Measurements from ENCODE around the gene PIK3C3. TPM values are rescaled to one million over a fixed set of nuclear protein-coding genes. Genes with fewer than 3 reads are reported as not detected.

PIK3C3 gene
- total RNA-seq, 2 experiments from 2014 or later, result 8.3 to 22.3 TPM

- H3K79me2 ChIP-seq (ENCODE audit: insufficient read depth, low read depth, low read length), result no peaks in the 10 kb centered on the region
- H3K27ac ChIP-seq (ENCODE audit: low read depth, low read length, poor library complexity, severe bottlenecking), result no peak overlapping the region
- H3K4me3 ChIP-seq (ENCODE audit: low read depth, low read length, poor library complexity, severe bottlenecking), result no peak overlapping the region
- CTCF ChIA-PET (ENCODE audit: unreplicated experiment), result no interaction called here
- no peak overlapping the region for H3K4me2 ChIP-seq (ENCODE audit: low read length)
- DNase-seq (ENCODE audit: low spot score), result no peak
- H2AFZ ChIP-seq (ENCODE audit: low read length), result no peak overlapping the region
- no peaks in the 10 kb centered on the region for H4K20me1 ChIP-seq (ENCODE audit: insufficient read depth, low read length)
- POLR2A ChIA-PET, result no interaction called here
- no peaks in the 10 kb centered on the region for H3K4me1 ChIP-seq (ENCODE audit: insufficient read depth, low read length, poor library complexity, severe bottlenecking)
- H3K36me3 ChIP-seq (ENCODE audit: insufficient read depth, low read length), result no peaks in the 10 kb centered on the region
- BruUV-seq (replicated peaks), result no TSS peak
- no peaks in the 10 kb centered on the region for H3K9me3 ChIP-seq (ENCODE audit: low read length)
- H3K9me2 ChIP-seq (ENCODE audit: insufficient read depth, low read length), result no peaks in the 10 kb centered on the region
- TF ChIP-seq EZH2phosphoT487 (IDR thresholded peaks at IDR 0.05; ENCODE audit: borderline replicate concordance, low read depth, low read length) (no peak), CTCF (conservative IDR thresholded peaks at IDR 0.05; ENCODE audit: low read length) (no peak)
- intact Hi-C loops (cut with micrococcal nuclease; ENCODE audit: unreplicated experiment), result no loop called here
Measured at GRCh38 chr18:42126586-42126985, 171.6 kb downstream of the PIK3C3 start.

- no peak overlapping the region for H3K27ac ChIP-seq (ENCODE audit: low read depth, low read length, poor library complexity, severe bottlenecking)
- H3K4me2 ChIP-seq (ENCODE audit: low read length), result no peak overlapping the region
- no peaks in the 10 kb centered on the region for H3K9me2 ChIP-seq (ENCODE audit: insufficient read depth, low read length)
- DNase-seq (ENCODE audit: low spot score), result no peak
- BruUV-seq (replicated peaks), result no TSS peak
- H3K4me3 ChIP-seq (ENCODE audit: low read depth, low read length, poor library complexity, severe bottlenecking), result no peak overlapping the region
- H3K4me1 ChIP-seq (ENCODE audit: insufficient read depth, low read length, poor library complexity, severe bottlenecking), result no peaks in the 10 kb centered on the region
- no peaks in the 10 kb centered on the region for H3K36me3 ChIP-seq (ENCODE audit: insufficient read depth, low read length)
- POLR2A ChIA-PET, result no interaction called here
- H2AFZ ChIP-seq (ENCODE audit: low read length), result no peak overlapping the region
- CTCF ChIA-PET (ENCODE audit: unreplicated experiment), result no interaction called here
- TF ChIP-seq CTCF (conservative IDR thresholded peaks at IDR 0.05; ENCODE audit: low read length) (no peak), EZH2phosphoT487 (IDR thresholded peaks at IDR 0.05; ENCODE audit: borderline replicate concordance, low read depth, low read length) (no peak)
- no peaks in the 10 kb centered on the region for H3K9me3 ChIP-seq (ENCODE audit: low read length)
- no peaks in the 10 kb centered on the region for H3K79me2 ChIP-seq (ENCODE audit: insufficient read depth, low read depth, low read length)
- no peaks in the 10 kb centered on the region for H4K20me1 ChIP-seq (ENCODE audit: insufficient read depth, low read length)
- intact Hi-C loops (cut with micrococcal nuclease; ENCODE audit: unreplicated experiment), result no loop called here
Measured at GRCh38 chr18:42131066-42131929, 176.3 kb downstream of the PIK3C3 start.

- H3K4me2 ChIP-seq (ENCODE audit: low read length), result no peak overlapping the region
- H3K79me2 ChIP-seq (ENCODE audit: insufficient read depth, low read depth, low read length), result no peaks in the 10 kb centered on the region
- CTCF ChIA-PET (ENCODE audit: unreplicated experiment), result no interaction called here
- H3K4me3 ChIP-seq (ENCODE audit: low read depth, low read length, poor library complexity, severe bottlenecking), result no peak overlapping the region
- no peaks in the 10 kb centered on the region for H3K9me3 ChIP-seq (ENCODE audit: low read length)
- intact Hi-C loops (cut with micrococcal nuclease; ENCODE audit: unreplicated experiment), result no loop called here
- no peaks in the 10 kb centered on the region for H3K4me1 ChIP-seq (ENCODE audit: insufficient read depth, low read length, poor library complexity, severe bottlenecking)
- no peaks in the 10 kb centered on the region for H4K20me1 ChIP-seq (ENCODE audit: insufficient read depth, low read length)
- no peak overlapping the region for H2AFZ ChIP-seq (ENCODE audit: low read length)
- BruUV-seq (replicated peaks), result no TSS peak
- TF ChIP-seq CTCF (conservative IDR thresholded peaks at IDR 0.05; ENCODE audit: low read length), result no peak
- TF ChIP-seq EZH2phosphoT487 (IDR thresholded peaks at IDR 0.05; ENCODE audit: borderline replicate concordance, low read depth, low read length), result no peak
- H3K27ac ChIP-seq (ENCODE audit: low read depth, low read length, poor library complexity, severe bottlenecking), result no peak overlapping the region
- no peaks in the 10 kb centered on the region for H3K9me2 ChIP-seq (ENCODE audit: insufficient read depth, low read length)
- DNase-seq (ENCODE audit: low spot score), result no peak
- no peaks in the 10 kb centered on the region for H3K36me3 ChIP-seq (ENCODE audit: insufficient read depth, low read length)
- POLR2A ChIA-PET, result no interaction called here
Measured at GRCh38 chr18:42131930-42132244, 176.9 kb downstream of the PIK3C3 start.

All from OCI-LY7 (cell line).